ENCODE measurements around the gene NFE2L2.

NFE2L2 gene

GRCh38 chr2:177245010-177245422 lies 19.5 kb downstream of the NFE2L2 start:
- H4K91ac ChIP-seq (ENCODE audit: low read depth, low read length, poor library complexity), result no peak overlapping the region
- no peak overlapping the region for H2BK120ac ChIP-seq (ENCODE audit: low read depth, low read length)
- H3K36me3 ChIP-seq (replicated peaks in 1 of 2; ENCODE audit: control insufficient read depth in 2 of 2, insufficient read depth in 2 of 2, low read length in 2 of 2), result peaks cover 2 to 25% of the 10 kb centered on the region in 2 donors
- no CpG with 5 or more reads among the region's 4 CpGs for WGBS, 2 donors (ENCODE audit: extremely low coverage in 2 of 2, insufficient read length in 2 of 2, insufficient replicate concordance in 1 of 2)
- H3K79me1 ChIP-seq (ENCODE audit: low read depth, low read length), result no peaks in the 10 kb centered on the region
- H2AK5ac ChIP-seq (ENCODE audit: low read depth, low read length), result no peak overlapping the region
- no peak overlapping the region for H3K14ac ChIP-seq (ENCODE audit: low read length)
- H4K8ac ChIP-seq (ENCODE audit: low read depth, low read length), result no peak overlapping the region
- H3K4me2 ChIP-seq (ENCODE audit: insufficient read depth, low read length, poor library complexity, severe bottlenecking), result no peak overlapping the region
- H3K4me3 ChIP-seq (ENCODE audit: low read length in 2 of 2), result no peak overlapping the region
- H2BK12ac ChIP-seq (ENCODE audit: low read length), result no peak overlapping the region
- H3K27ac ChIP-seq (replicated peaks; ENCODE audit: low read length), result no peak overlapping the region
- H3K4ac ChIP-seq (ENCODE audit: low read length), result no peak overlapping the region
- no peak overlapping the region for H3K23ac ChIP-seq (ENCODE audit: low read depth, low read length, poor library complexity)
- H3K27me3 ChIP-seq (ENCODE audit: control insufficient read depth in 3 of 3, insufficient read depth in 3 of 3, low read depth in 1 of 3, low read length in 3 of 3), result no peaks in the 10 kb centered on the region
- H3K9ac ChIP-seq (ENCODE audit: low read depth, low read length, poor library complexity), result no peak overlapping the region
- no peaks in the 10 kb centered on the region for H3K9me3 ChIP-seq (replicated peaks in 1 of 2; ENCODE audit: control insufficient read depth in 2 of 2, insufficient read depth in 1 of 2, low read depth in 1 of 2, low read length in 2 of 2)
- H3K18ac ChIP-seq (ENCODE audit: low read length), result no peak overlapping the region
- H2AFZ ChIP-seq (ENCODE audit: low read length), result no peak overlapping the region
- H2BK15ac ChIP-seq (ENCODE audit: low read length), result no peak overlapping the region
- H2BK5ac ChIP-seq (ENCODE audit: low read length), result no peak overlapping the region
- no peak for DNase-seq (ENCODE audit: low spot score)
- H3K4me1 ChIP-seq (ENCODE audit: control insufficient read depth in 2 of 2, insufficient read depth in 1 of 2, low read depth in 1 of 2, low read length in 2 of 2), result peaks cover 7 to 8% of the 10 kb centered on the region in 2 donors

- H2AFZ ChIP-seq (ENCODE audit: low read length), result no peak overlapping the region
- no peak overlapping the region for H3K27ac ChIP-seq (replicated peaks; ENCODE audit: low read length)
- no peak overlapping the region for H3K4me2 ChIP-seq (ENCODE audit: insufficient read depth, low read length, poor library complexity, severe bottlenecking)
- H3K18ac ChIP-seq (ENCODE audit: low read length), result no peak overlapping the region
- no peak overlapping the region for H2BK15ac ChIP-seq (ENCODE audit: low read length)
- no CpG with 5 or more reads among the region's 6 CpGs for WGBS, 2 donors (ENCODE audit: extremely low coverage in 2 of 2, insufficient read length in 2 of 2, insufficient replicate concordance in 1 of 2)
- H3K4me1 ChIP-seq (ENCODE audit: control insufficient read depth in 2 of 2, insufficient read depth in 1 of 2, low read depth in 1 of 2, low read length in 2 of 2), result peaks cover 8% of the 10 kb centered on the region in 2 donors
- H2BK12ac ChIP-seq (ENCODE audit: low read length), result no peak overlapping the region
- H3K23ac ChIP-seq (ENCODE audit: low read depth, low read length, poor library complexity), result no peak overlapping the region
- DNase-seq (ENCODE audit: low spot score), result no peak
- H3K9me3 ChIP-seq (replicated peaks in 1 of 2; ENCODE audit: control insufficient read depth in 2 of 2, insufficient read depth in 1 of 2, low read depth in 1 of 2, low read length in 2 of 2), result no peaks in the 10 kb centered on the region
- no peak overlapping the region for H3K9ac ChIP-seq (ENCODE audit: low read depth, low read length, poor library complexity)
- no peak overlapping the region for H2BK5ac ChIP-seq (ENCODE audit: low read length)
- H3K4me3 ChIP-seq (ENCODE audit: low read length in 2 of 2), result no peak overlapping the region
- no peak overlapping the region for H4K91ac ChIP-seq (ENCODE audit: low read depth, low read length, poor library complexity)
- H3K36me3 ChIP-seq (replicated peaks in 1 of 2; ENCODE audit: control insufficient read depth in 2 of 2, insufficient read depth in 2 of 2, low read length in 2 of 2), result peaks cover 2 to 26% of the 10 kb centered on the region in 2 donors
- no peak overlapping the region for H2AK5ac ChIP-seq (ENCODE audit: low read depth, low read length)
- H3K4ac ChIP-seq (ENCODE audit: low read length), result no peak overlapping the region
- H4K8ac ChIP-seq (ENCODE audit: low read depth, low read length), result no peak overlapping the region
- no peaks in the 10 kb centered on the region for H3K27me3 ChIP-seq (ENCODE audit: control insufficient read depth in 3 of 3, insufficient read depth in 3 of 3, low read depth in 1 of 3, low read length in 3 of 3)
- H3K79me1 ChIP-seq (ENCODE audit: low read depth, low read length), result no peaks in the 10 kb centered on the region
- H3K14ac ChIP-seq (ENCODE audit: low read length), result no peak overlapping the region
- no peak overlapping the region for H2BK120ac ChIP-seq (ENCODE audit: low read depth, low read length)
These were observed 20.2 kb downstream of the NFE2L2 start for GRCh38 chr2:177244244-177244771.

GRCh38 chr2:177243476-177243875 lies 21.1 kb downstream of the NFE2L2 start:
- Histone ChIP-seq H4K91ac (ENCODE audit: low read depth, low read length, poor library complexity) (no peak overlapping the region), H3K4me1 (ENCODE audit: control insufficient read depth in 2 of 2, insufficient read depth in 1 of 2, low read depth in 1 of 2, low read length in 2 of 2) (peaks cover 8% of the 10 kb centered on the region in 2 donors), H3K9me3 (replicated peaks in 1 of 2; ENCODE audit: control insufficient read depth in 2 of 2, insufficient read depth in 1 of 2, low read depth in 1 of 2, low read length in 2 of 2) (no peaks in the 10 kb centered on the region), H3K79me1 (ENCODE audit: low read depth, low read length) (no peaks in the 10 kb centered on the region), H2BK120ac (ENCODE audit: low read depth, low read length) (no peak overlapping the region), H3K14ac (ENCODE audit: low read length) (no peak overlapping the region), H2AFZ (ENCODE audit: low read length) (no peak overlapping the region), H3K36me3 (replicated peaks in 1 of 2; ENCODE audit: control insufficient read depth in 2 of 2, insufficient read depth in 2 of 2, low read length in 2 of 2) (peaks cover 2 to 26% of the 10 kb centered on the region in 2 donors), H2BK12ac (ENCODE audit: low read length) (no peak overlapping the region), H3K18ac (ENCODE audit: low read length) (no peak overlapping the region), H2AK5ac (ENCODE audit: low read depth, low read length) (no peak overlapping the region), H3K4me3 (ENCODE audit: low read length in 2 of 2) (no peak overlapping the region), H4K8ac (ENCODE audit: low read depth, low read length) (no peak overlapping the region), H3K27me3 (ENCODE audit: control insufficient read depth in 3 of 3, insufficient read depth in 3 of 3, low read depth in 1 of 3, low read length in 3 of 3) (no peaks in the 10 kb centered on the region), H2BK5ac (ENCODE audit: low read length) (no peak overlapping the region), H3K4me2 (ENCODE audit: insufficient read depth, low read length, poor library complexity, severe bottlenecking) (no peak overlapping the region), H2BK15ac (ENCODE audit: low read length) (no peak overlapping the region), H3K9ac (ENCODE audit: low read depth, low read length, poor library complexity) (no peak overlapping the region), H3K23ac (ENCODE audit: low read depth, low read length, poor library complexity) (no peak overlapping the region), H3K27ac (replicated peaks; ENCODE audit: low read length) (no peak overlapping the region), H3K4ac (ENCODE audit: low read length) (no peak overlapping the region)
- no peak for DNase-seq (ENCODE audit: low spot score)

GRCh38 chr2:177243073-177243472 lies 21.5 kb downstream of the NFE2L2 start:
- Histone ChIP-seq H2BK120ac (ENCODE audit: low read depth, low read length) (no peak overlapping the region), H2AK5ac (ENCODE audit: low read depth, low read length) (no peak overlapping the region), H3K4ac (ENCODE audit: low read length) (no peak overlapping the region), H3K27me3 (ENCODE audit: control insufficient read depth in 3 of 3, insufficient read depth in 3 of 3, low read depth in 1 of 3, low read length in 3 of 3) (no peaks in the 10 kb centered on the region), H3K79me1 (ENCODE audit: low read depth, low read length) (no peaks in the 10 kb centered on the region), H3K4me3 (ENCODE audit: low read length in 2 of 2) (no peak overlapping the region), H2AFZ (ENCODE audit: low read length) (no peak overlapping the region), H3K4me2 (ENCODE audit: insufficient read depth, low read length, poor library complexity, severe bottlenecking) (no peak overlapping the region), H3K18ac (ENCODE audit: low read length) (no peak overlapping the region), H3K9ac (ENCODE audit: low read depth, low read length, poor library complexity) (no peak overlapping the region), H2BK5ac (ENCODE audit: low read length) (no peak overlapping the region), H3K27ac (replicated peaks; ENCODE audit: low read length) (no peak overlapping the region), H4K8ac (ENCODE audit: low read depth, low read length) (no peak overlapping the region), H2BK12ac (ENCODE audit: low read length) (no peak overlapping the region), H3K23ac (ENCODE audit: low read depth, low read length, poor library complexity) (no peak overlapping the region), H2BK15ac (ENCODE audit: low read length) (no peak overlapping the region), H3K9me3 (replicated peaks in 1 of 2; ENCODE audit: control insufficient read depth in 2 of 2, insufficient read depth in 1 of 2, low read depth in 1 of 2, low read length in 2 of 2) (no peaks in the 10 kb centered on the region), H3K14ac (ENCODE audit: low read length) (no peak overlapping the region), H4K91ac (ENCODE audit: low read depth, low read length, poor library complexity) (no peak overlapping the region), H3K4me1 (ENCODE audit: control insufficient read depth in 2 of 2, insufficient read depth in 1 of 2, low read depth in 1 of 2, low read length in 2 of 2) (peaks cover 8% of the 10 kb centered on the region in 2 donors), H3K36me3 (replicated peaks in 1 of 2; ENCODE audit: control insufficient read depth in 2 of 2, insufficient read depth in 2 of 2, low read length in 2 of 2) (peaks cover 2 to 26% of the 10 kb centered on the region in 2 donors)
- no peak for DNase-seq (ENCODE audit: low spot score)
- no CpG with 5 or more reads among the region's 3 CpGs for WGBS, 2 donors (ENCODE audit: extremely low coverage in 2 of 2, insufficient read length in 2 of 2, insufficient replicate concordance in 1 of 2)
